Activated CD8-positive, alpha-beta T cell treated with anti-CD3 and anti-CD28 coated beads for 36 hours (primary cell): Measurements from ENCODE around the gene SIL1. TPM values are rescaled to one million over a fixed set of nuclear protein-coding genes. Genes with fewer than 3 reads are reported as not detected.

Source experiments
- ATAC-seq: fragments of 200-7000 bp; cut with Tn5 transposase; one replicate; pipeline ENCODE4 v1.10.0; 2021; ENCODE audit warnings: mild to moderate bottlenecking, moderate library complexity
- CTCF ChIA-PET: fragments of 350-600 bp; sonication (Branson Sonifier 250); formaldehyde crosslinking; loops from one replicate; lab custom pipeline; 2021; ENCODE audit warnings: antibody characterized with exemption; lab: Charles Lee
- POLR2A ChIA-PET: fragments of 350-600 bp; sonication (Branson Sonifier 250); formaldehyde crosslinking; loops from one replicate; lab custom pipeline; 2021; ENCODE audit warnings: antibody characterized with exemption; lab: Charles Lee
- DNase-seq: peaks from one replicate; pipeline ENCODE4 v3.0.0-alpha.2; 2020
- H3K27ac Mint-ChIP-seq: one replicate; pipeline ENCODE4 v1.8.0; 2021; ENCODE audit warnings: mild to moderate bottlenecking, mixed read lengths
- H3K27me3 Mint-ChIP-seq: one replicate; pipeline ENCODE4 v1.8.0; 2021; ENCODE audit warnings: mixed read lengths
- H3K36me3 Mint-ChIP-seq: one replicate; pipeline ENCODE4 v1.8.0; 2021; ENCODE audit warnings: low read depth, mixed read lengths
- H3K4me1 Mint-ChIP-seq: one replicate; pipeline ENCODE4 v1.8.0; 2021; ENCODE audit warnings: low read depth, mixed read lengths
- H3K4me3 Mint-ChIP-seq: one replicate; pipeline ENCODE4 v1.8.0; 2021; ENCODE audit warnings: mild to moderate bottlenecking, moderate library complexity, mixed read lengths
- H3K9me3 Mint-ChIP-seq: one replicate; pipeline ENCODE4 v1.8.0; 2021; ENCODE audit warnings: mixed read lengths
- intact Hi-C: fragments of 100-400 bp; cut with micrococcal nuclease; formaldehyde crosslinking; loops from one replicate; pipeline ENCODE4 v1.10.0; 2022
- total RNA-seq, 2 experiments: library from RNA; stranded (reverse); gene quantifications; one replicate each; pipeline ENCODE4 v1.2.3, GENCODE V29; 2021
- TF ChIP-seq, protein P1 (sequence below): fragments of 200-600 bp; IDR thresholded peaks from one replicate; pipeline ENCODE4 v1.8.0; 2022; ENCODE audit warnings: antibody characterized with exemption, mild to moderate bottlenecking

Gene SIL1
- total RNA-seq, 2 experiments from 2014 or later = 27.6 to 32.3 TPM

DNA sequence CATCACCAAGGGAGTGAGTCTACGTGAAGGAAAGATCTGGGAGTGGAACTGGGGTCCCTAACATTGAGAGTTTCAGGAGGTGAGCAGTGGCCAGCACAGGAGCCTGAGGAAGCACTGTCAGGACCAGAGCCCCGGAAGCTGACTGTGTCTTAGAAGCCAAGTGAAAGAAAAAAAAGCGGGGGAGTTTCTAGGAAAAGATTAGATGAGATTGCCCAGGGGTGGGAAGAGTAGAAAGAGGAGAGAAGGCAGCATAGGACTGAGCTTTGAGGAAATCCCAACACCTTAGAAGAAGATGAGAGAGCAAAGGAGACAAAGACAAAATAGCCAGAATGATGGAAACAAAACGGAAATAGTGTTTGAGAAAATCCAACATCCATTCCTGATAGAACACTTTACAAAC, 286.1 kb downstream of the SIL1 start:
- CTCF ChIA-PET = no interaction called here
- Mint-ChIP-seq H3K4me1 (no peaks in the 10 kb centered on the region), H3K9me3 (no peaks in the 10 kb centered on the region), H3K27ac (no peak overlapping the region), H3K27me3 (peaks cover 3% of the 10 kb centered on the region), H3K4me3 (no peak overlapping the region), H3K36me3 (no peaks in the 10 kb centered on the region)
- intact Hi-C loops = no loop called here
- TF ChIP-seq, protein P1, sequence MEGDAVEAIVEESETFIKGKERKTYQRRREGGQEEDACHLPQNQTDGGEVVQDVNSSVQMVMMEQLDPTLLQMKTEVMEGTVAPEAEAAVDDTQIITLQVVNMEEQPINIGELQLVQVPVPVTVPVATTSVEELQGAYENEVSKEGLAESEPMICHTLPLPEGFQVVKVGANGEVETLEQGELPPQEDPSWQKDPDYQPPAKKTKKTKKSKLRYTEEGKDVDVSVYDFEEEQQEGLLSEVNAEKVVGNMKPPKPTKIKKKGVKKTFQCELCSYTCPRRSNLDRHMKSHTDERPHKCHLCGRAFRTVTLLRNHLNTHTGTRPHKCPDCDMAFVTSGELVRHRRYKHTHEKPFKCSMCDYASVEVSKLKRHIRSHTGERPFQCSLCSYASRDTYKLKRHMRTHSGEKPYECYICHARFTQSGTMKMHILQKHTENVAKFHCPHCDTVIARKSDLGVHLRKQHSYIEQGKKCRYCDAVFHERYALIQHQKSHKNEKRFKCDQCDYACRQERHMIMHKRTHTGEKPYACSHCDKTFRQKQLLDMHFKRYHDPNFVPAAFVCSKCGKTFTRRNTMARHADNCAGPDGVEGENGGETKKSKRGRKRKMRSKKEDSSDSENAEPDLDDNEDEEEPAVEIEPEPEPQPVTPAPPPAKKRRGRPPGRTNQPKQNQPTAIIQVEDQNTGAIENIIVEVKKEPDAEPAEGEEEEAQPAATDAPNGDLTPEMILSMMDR = no peak
- POLR2A ChIA-PET = no interaction called here
- ATAC-seq (no peak), DNase-seq (no peak)

DNA sequence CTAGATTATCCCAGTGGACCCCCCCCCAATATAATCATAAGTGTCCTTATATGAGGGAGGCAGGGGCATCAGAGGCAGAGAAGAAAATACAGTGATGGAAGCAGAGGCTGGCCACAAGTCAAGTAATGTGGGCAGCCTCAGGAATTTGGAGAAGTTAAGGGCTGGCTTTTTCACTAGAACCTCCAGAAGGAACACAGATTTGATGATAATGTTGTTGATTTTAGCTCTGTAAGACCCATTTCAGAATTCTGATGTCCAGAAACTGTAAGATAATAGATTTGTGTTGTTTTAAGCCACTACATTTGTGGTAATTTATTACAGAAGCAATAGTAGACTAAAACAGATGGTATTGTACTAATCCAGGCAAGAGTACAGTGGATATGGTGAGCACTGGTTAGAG, 286.7 kb downstream of the SIL1 start:
- H3K4me1 Mint-ChIP-seq = no peaks in the 10 kb centered on the region
- ATAC-seq = no peak
- peaks cover 3% of the 10 kb centered on the region for H3K27me3 Mint-ChIP-seq
- H3K27ac Mint-ChIP-seq = no peak overlapping the region
- TF ChIP-seq, protein P1 = no peak
- DNase-seq = no peak
- intact Hi-C loops = no loop called here
- no peak overlapping the region for H3K4me3 Mint-ChIP-seq
- ChIA-PET POLR2A (no interaction called here), CTCF (no interaction called here)
- no peaks in the 10 kb centered on the region for H3K36me3 Mint-ChIP-seq
- no peaks in the 10 kb centered on the region for H3K9me3 Mint-ChIP-seq

DNA sequence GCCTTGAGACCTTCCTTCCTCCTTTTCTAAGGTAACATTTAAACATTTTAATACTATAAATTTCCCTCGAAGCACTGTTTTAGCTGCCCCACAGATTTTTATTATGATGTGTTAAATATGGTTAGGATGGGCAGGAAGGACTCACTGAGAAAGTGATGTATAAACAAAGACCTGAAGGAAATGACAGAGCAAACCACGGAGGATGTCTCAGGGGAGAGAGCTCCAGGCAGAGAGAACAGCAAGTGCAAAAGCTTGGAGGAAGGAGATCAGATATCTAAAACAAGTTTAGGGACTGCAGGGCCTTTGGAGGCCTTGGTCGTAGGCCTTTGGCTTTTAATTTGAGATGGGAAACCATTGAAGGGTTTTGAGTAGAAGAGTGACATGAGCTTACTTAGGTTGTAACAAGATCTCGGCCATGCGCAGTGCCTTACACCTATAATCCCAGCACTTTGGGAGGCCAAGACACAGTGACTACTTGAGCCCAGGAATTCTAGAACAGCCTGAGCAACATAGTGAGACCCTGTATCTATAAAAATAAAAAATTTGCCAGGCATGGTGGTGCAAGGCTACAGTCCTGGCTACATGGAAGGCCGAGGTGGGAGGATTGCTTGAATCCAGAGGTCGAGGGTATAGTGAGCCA, 287.5 kb downstream of the SIL1 start:
- H3K27ac Mint-ChIP-seq = no peak overlapping the region
- H3K9me3 Mint-ChIP-seq = no peaks in the 10 kb centered on the region
- H3K4me1 Mint-ChIP-seq = no peaks in the 10 kb centered on the region
- intact Hi-C loops = no loop called here
- DNase-seq (no peak), ATAC-seq (no peak)
- POLR2A ChIA-PET = interaction anchor here (0.6 kb wide), 1 partner anchor 38 kb away, joined by 3 read pairs; no protein-coding TSS in a partner anchor
- TF ChIP-seq, protein P1 = no peak
- H3K4me3 Mint-ChIP-seq = no peak overlapping the region
- H3K27me3 Mint-ChIP-seq = peaks cover 3% of the 10 kb centered on the region
- CTCF ChIA-PET = interaction anchor here (0.7 kb wide), 1 partner anchor 85 kb away, joined by 3 read pairs; no protein-coding TSS in a partner anchor
- H3K36me3 Mint-ChIP-seq = no peaks in the 10 kb centered on the region

DNA sequence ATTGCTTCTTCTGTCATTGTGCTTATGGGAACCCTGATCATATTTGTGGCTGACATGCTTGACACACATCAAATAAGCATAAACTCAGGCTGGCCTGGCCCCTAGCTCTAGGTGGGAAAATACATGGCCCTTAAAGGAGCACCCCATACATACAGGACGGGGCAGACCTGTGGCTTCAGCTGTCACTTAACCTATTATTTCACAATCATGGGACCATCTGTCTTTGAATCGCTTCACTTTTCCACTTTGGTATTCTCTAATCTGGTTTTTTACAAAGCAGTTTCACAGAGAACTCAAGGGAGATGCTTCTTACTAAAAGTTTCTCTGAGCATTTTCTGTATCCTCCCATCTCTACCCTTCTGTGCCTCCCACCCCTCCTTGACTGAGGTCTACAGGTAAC, 288.4 kb downstream of the SIL1 start:
- ChIA-PET POLR2A (no interaction called here), CTCF (no interaction called here)
- H3K4me1 Mint-ChIP-seq = no peaks in the 10 kb centered on the region
- no peak overlapping the region for H3K27ac Mint-ChIP-seq
- TF ChIP-seq, protein P1 = no peak
- no peaks in the 10 kb centered on the region for H3K36me3 Mint-ChIP-seq
- intact Hi-C loops = no loop called here
- H3K27me3 Mint-ChIP-seq = peaks cover 3% of the 10 kb centered on the region
- H3K9me3 Mint-ChIP-seq = no peaks in the 10 kb centered on the region
- no peak for DNase-seq
- H3K4me3 Mint-ChIP-seq = no peak overlapping the region
- ATAC-seq = no peak

DNA sequence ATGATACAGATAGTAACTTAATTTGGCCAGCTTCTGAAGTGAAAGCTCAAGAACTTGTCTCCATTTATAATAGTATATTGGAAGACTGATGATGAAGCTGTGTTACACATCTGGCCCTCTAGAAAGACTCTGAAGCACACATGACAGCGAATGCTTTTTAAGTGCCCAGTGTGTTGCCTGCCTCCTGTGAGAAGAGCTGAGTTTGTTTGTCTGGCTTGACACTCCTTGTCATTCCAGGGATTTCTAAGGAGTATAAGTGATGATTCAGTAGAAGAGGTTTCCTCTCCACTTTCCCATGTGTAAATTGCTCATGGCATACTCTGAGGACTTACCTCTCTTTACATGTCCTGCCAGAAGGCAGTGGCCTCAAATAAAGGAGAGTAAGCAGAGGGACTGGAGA, 292.6 kb downstream of the SIL1 start:
- Mint-ChIP-seq H3K27ac (no peak overlapping the region), H3K9me3 (no peaks in the 10 kb centered on the region), H3K27me3 (no peaks in the 10 kb centered on the region), H3K4me1 (peaks cover 6% of the 10 kb centered on the region), H3K36me3 (peaks cover 3% of the 10 kb centered on the region), H3K4me3 (no peak overlapping the region)
- CTCF ChIA-PET = no interaction called here
- TF ChIP-seq, protein P1 = no peak
- no peak for ATAC-seq
- intact Hi-C loops = no loop called here
- DNase-seq = no peak
- POLR2A ChIA-PET = no interaction called here
